Measurements from ENCODE around the gene SLC25A6. TPM values are rescaled to one million over a fixed set of nuclear protein-coding genes. Genes with fewer than 3 reads are reported as not detected.
"Not testable (repeated sequence)": the region's sequence is repeated elsewhere in the genome, so short reads cannot be mapped to it uniquely, and the experiment has no call there.

SLC25A6 gene
- total RNA-seq, 5 donors from 2014 or later (not counting 1 experiment from before 2014, with no cell fraction given), result 293 to 355 (median 334) TPM

- Histone ChIP-seq H3K9me3 (no peaks in the 10 kb centered on the region), H3K27me3 (replicated peaks in 1 of 2; ENCODE audit: control insufficient read depth in 2 of 2, extremely low read depth in 1 of 2, insufficient read depth in 2 of 2, low read length in 1 of 2) (no peaks in the 10 kb centered on the region), H3K4me3 (ENCODE audit: control insufficient read depth in 1 of 2, extremely low read depth in 1 of 2, low read length in 1 of 2) (no peak overlapping the region), H3K27ac (ENCODE audit: low read length) (no peak overlapping the region), H3K4me1 (ENCODE audit: control insufficient read depth in 1 of 2, extremely low read depth in 1 of 2, insufficient read depth in 2 of 2, low read length in 2 of 2) (no peaks in the 10 kb centered on the region), H3K36me3 (ENCODE audit: control insufficient read depth in 2 of 2, extremely low read depth in 1 of 2, insufficient read depth in 1 of 2, low read length in 1 of 2) (peaks cover 10 to 23% of the 10 kb centered on the region in 2 donors)
- no peak overlapping the region for H3K27ac Mint-ChIP-seq
- H3K4me1 Mint-ChIP-seq, result peaks cover 0 to 9% (median 0%) of the 10 kb centered on the region in 3 donors
- no peak for DNase-seq
- WGBS (ENCODE audit: insufficient coverage), result 95% methylated on average over 27 of the region's 32 CpGs
- peaks cover 3 to 13% (median 4%) of the 10 kb centered on the region in 3 donors for H3K9me3 Mint-ChIP-seq
- no peaks in the 10 kb centered on the region for H3K27me3 Mint-ChIP-seq
- CTCF ChIA-PET, result no interaction called here
- ATAC-seq (replicated peaks in 1 of 4), result no peak
- H3K4me3 Mint-ChIP-seq, result no peak overlapping the region
- peaks cover 34% of the 10 kb centered on the region for H3K36me3 Mint-ChIP-seq
- POLR2A ChIA-PET, result no interaction called here
Observed at GRCh38 chrX:1427756-1428155, 35.8 kb upstream of the SLC25A6 start.

- ATAC-seq (replicated peaks in 1 of 4); H3K27me3 ChIP-seq (replicated peaks in 1 of 2; ENCODE audit: control insufficient read depth in 2 of 2, extremely low read depth in 1 of 2, insufficient read depth in 2 of 2, low read length in 1 of 2); H3K4me3 ChIP-seq (ENCODE audit: control insufficient read depth in 1 of 2, extremely low read depth in 1 of 2, low read length in 1 of 2); CTCF ChIA-PET; H3K27ac Mint-ChIP-seq; H3K4me3 Mint-ChIP-seq; DNase-seq; H3K27me3 Mint-ChIP-seq; H3K9me3 ChIP-seq; H3K4me1 Mint-ChIP-seq; H3K27ac ChIP-seq (ENCODE audit: low read length); POLR2A ChIA-PET; H3K4me1 ChIP-seq (ENCODE audit: control insufficient read depth in 1 of 2, extremely low read depth in 1 of 2, insufficient read depth in 2 of 2, low read length in 2 of 2): not testable (repeated sequence)
- peaks cover 22 to 32% of the 10 kb centered on the region in 2 donors for H3K36me3 ChIP-seq (ENCODE audit: control insufficient read depth in 2 of 2, extremely low read depth in 1 of 2, insufficient read depth in 1 of 2, low read length in 1 of 2)
- WGBS (ENCODE audit: insufficient coverage), result 88% methylated on average over 6 of the region's 16 CpGs
- Mint-ChIP-seq H3K9me3 (peaks cover 13 to 16% (median 14%) of the 10 kb centered on the region in 3 donors), H3K36me3 (peaks cover 44% of the 10 kb centered on the region)
Observed at GRCh38 chrX:1426321-1426720, 34.4 kb upstream of the SLC25A6 start.

GRCh38 chrX:1425381-1425780, 33.5 kb upstream of the SLC25A6 start:
- Mint-ChIP-seq H3K36me3 (peaks cover 48% of the 10 kb centered on the region), H3K27me3 (no peaks in the 10 kb centered on the region), H3K9me3 (peaks cover 13 to 16% (median 14%) of the 10 kb centered on the region in 3 donors), H3K4me1 (peaks cover 0 to 10% (median 0%) of the 10 kb centered on the region in 3 donors), H3K4me3 (no peak overlapping the region), H3K27ac (no peak overlapping the region)
- peaks cover 23 to 34% of the 10 kb centered on the region in 2 donors for H3K36me3 ChIP-seq (ENCODE audit: control insufficient read depth in 2 of 2, extremely low read depth in 1 of 2, insufficient read depth in 1 of 2, low read length in 1 of 2)
- 95% methylated on average over 9 of the region's 10 CpGs for WGBS (ENCODE audit: insufficient coverage)
- ChIA-PET POLR2A (no interaction called here), CTCF (no interaction called here)
- no peak overlapping the region for H3K27ac ChIP-seq (ENCODE audit: low read length)
- DNase-seq (no peak), ATAC-seq (replicated peaks in 1 of 4) (no peak)
- no peak overlapping the region for H3K4me3 ChIP-seq (ENCODE audit: control insufficient read depth in 1 of 2, extremely low read depth in 1 of 2, low read length in 1 of 2)
- no peaks in the 10 kb centered on the region for H3K9me3 ChIP-seq
- H3K27me3 ChIP-seq (replicated peaks in 1 of 2; ENCODE audit: control insufficient read depth in 2 of 2, extremely low read depth in 1 of 2, insufficient read depth in 2 of 2, low read length in 1 of 2), result no peaks in the 10 kb centered on the region
- H3K4me1 ChIP-seq (ENCODE audit: control insufficient read depth in 1 of 2, extremely low read depth in 1 of 2, insufficient read depth in 2 of 2, low read length in 2 of 2), result no peaks in the 10 kb centered on the region

- Mint-ChIP-seq H3K9me3 (peaks cover 14 to 21% (median 16%) of the 10 kb centered on the region in 3 donors), H3K27ac (no peak overlapping the region), H3K27me3 (no peaks in the 10 kb centered on the region), H3K4me3 (no peak overlapping the region), H3K36me3 (peaks cover 57% of the 10 kb centered on the region), H3K4me1 (peaks cover 0 to 18% (median 0%) of the 10 kb centered on the region in 3 donors)
- WGBS (ENCODE audit: insufficient coverage), result 85% methylated on average over 8 of the region's 9 CpGs
- no peak for ATAC-seq (replicated peaks in 1 of 4)
- Histone ChIP-seq H3K27ac (ENCODE audit: low read length) (no peak overlapping the region), H3K9me3 (no peaks in the 10 kb centered on the region), H3K27me3 (replicated peaks in 1 of 2; ENCODE audit: control insufficient read depth in 2 of 2, extremely low read depth in 1 of 2, insufficient read depth in 2 of 2, low read length in 1 of 2) (no peaks in the 10 kb centered on the region), H3K36me3 (ENCODE audit: control insufficient read depth in 2 of 2, extremely low read depth in 1 of 2, insufficient read depth in 1 of 2, low read length in 1 of 2) (peaks cover 23 to 34% of the 10 kb centered on the region in 2 donors), H3K4me1 (ENCODE audit: control insufficient read depth in 1 of 2, extremely low read depth in 1 of 2, insufficient read depth in 2 of 2, low read length in 2 of 2) (no peaks in the 10 kb centered on the region), H3K4me3 (ENCODE audit: control insufficient read depth in 1 of 2, extremely low read depth in 1 of 2, low read length in 1 of 2) (no peak overlapping the region)
- no peak for DNase-seq
- CTCF ChIA-PET, result no interaction called here
- POLR2A ChIA-PET, result no interaction called here
Observed at GRCh38 chrX:1424147-1424851, 32.4 kb upstream of the SLC25A6 start.

GRCh38 chrX:1423215-1423614, 31.3 kb upstream of the SLC25A6 start:
- ATAC-seq (replicated peaks in 1 of 4) (no peak), DNase-seq (no peak)
- Histone ChIP-seq H3K27me3 (replicated peaks in 1 of 2; ENCODE audit: control insufficient read depth in 2 of 2, extremely low read depth in 1 of 2, insufficient read depth in 2 of 2, low read length in 1 of 2) (no peaks in the 10 kb centered on the region), H3K36me3 (ENCODE audit: control insufficient read depth in 2 of 2, extremely low read depth in 1 of 2, insufficient read depth in 1 of 2, low read length in 1 of 2) (peaks cover 29 to 41% of the 10 kb centered on the region in 2 donors), H3K9me3 (no peaks in the 10 kb centered on the region), H3K4me3 (ENCODE audit: control insufficient read depth in 1 of 2, extremely low read depth in 1 of 2, low read length in 1 of 2) (no peak overlapping the region), H3K27ac (ENCODE audit: low read length) (no peak overlapping the region), H3K4me1 (ENCODE audit: control insufficient read depth in 1 of 2, extremely low read depth in 1 of 2, insufficient read depth in 2 of 2, low read length in 2 of 2) (no peaks in the 10 kb centered on the region)
- Mint-ChIP-seq H3K4me3 (no peak overlapping the region), H3K27me3 (no peaks in the 10 kb centered on the region), H3K27ac (no peak overlapping the region), H3K36me3 (peaks cover 57% of the 10 kb centered on the region), H3K4me1 (peaks cover 0 to 18% (median 0%) of the 10 kb centered on the region in 3 donors), H3K9me3 (peaks cover 14 to 21% (median 16%) of the 10 kb centered on the region in 3 donors)
- WGBS (ENCODE audit: insufficient coverage), result 80% methylated on average over 1 of the region's 2 CpGs
- ChIA-PET CTCF (no interaction called here), POLR2A (no interaction called here)

- H3K9me3 Mint-ChIP-seq, result peaks cover 14 to 21% (median 16%) of the 10 kb centered on the region in 3 donors
- H3K27ac Mint-ChIP-seq, result no peak overlapping the region
- Histone ChIP-seq H3K9me3 (no peaks in the 10 kb centered on the region), H3K36me3 (ENCODE audit: control insufficient read depth in 2 of 2, extremely low read depth in 1 of 2, insufficient read depth in 1 of 2, low read length in 1 of 2) (peaks cover 31 to 38% of the 10 kb centered on the region in 2 donors), H3K27ac (ENCODE audit: low read length) (no peak overlapping the region), H3K4me1 (ENCODE audit: control insufficient read depth in 1 of 2, extremely low read depth in 1 of 2, insufficient read depth in 2 of 2, low read length in 2 of 2) (no peaks in the 10 kb centered on the region), H3K4me3 (ENCODE audit: control insufficient read depth in 1 of 2, extremely low read depth in 1 of 2, low read length in 1 of 2) (no peak overlapping the region), H3K27me3 (replicated peaks in 1 of 2; ENCODE audit: control insufficient read depth in 2 of 2, extremely low read depth in 1 of 2, insufficient read depth in 2 of 2, low read length in 1 of 2) (no peaks in the 10 kb centered on the region)
- DNase-seq (no peak), ATAC-seq (replicated peaks in 1 of 4) (no peak)
- ChIA-PET POLR2A (no interaction called here), CTCF (no interaction called here)
- H3K4me3 Mint-ChIP-seq, result no peak overlapping the region
- WGBS (ENCODE audit: insufficient coverage), result 100% methylated on average over 3 of the region's 4 CpGs
- H3K4me1 Mint-ChIP-seq, result peaks cover 0 to 18% (median 0%) of the 10 kb centered on the region in 3 donors
- no peaks in the 10 kb centered on the region for H3K27me3 Mint-ChIP-seq
- H3K36me3 Mint-ChIP-seq, result peaks cover 53% of the 10 kb centered on the region
Observed at GRCh38 chrX:1422135-1422465, 30.2 kb upstream of the SLC25A6 start.
